Measurements from ENCODE around the gene LDLRAD4.

Gene LDLRAD4

GRCh38 chr18:13500869-13501542 is 282.4 kb downstream of the LDLRAD4 start:
- no peak for DNase-seq

GRCh38 chr18:13501543-13501887 is 283.0 kb downstream of the LDLRAD4 start:
- no peak for DNase-seq

GRCh38 chr18:13501891-13502290 is 283.3 kb downstream of the LDLRAD4 start:
- no peak for DNase-seq

GRCh38 chr18:13502585-13502984 is 284.0 kb downstream of the LDLRAD4 start:
- DNase-seq = no peak

- DNase-seq = no peak
Measured at GRCh38 chr18:13503836-13504235, 285.3 kb downstream of the LDLRAD4 start.

- no peak for DNase-seq
Measured at GRCh38 chr18:13505780-13506345, 287.3 kb downstream of the LDLRAD4 start.

- no peak for DNase-seq
Measured at GRCh38 chr18:13510594-13510993, 292.0 kb downstream of the LDLRAD4 start.

- no peak for DNase-seq
Measured at GRCh38 chr18:13511961-13512577, 293.5 kb downstream of the LDLRAD4 start.

- DNase-seq = no peak
Measured at GRCh38 chr18:13513021-13513420, 294.5 kb downstream of the LDLRAD4 start.

GRCh38 chr18:13513481-13513880 is 294.9 kb downstream of the LDLRAD4 start:
- no peak for DNase-seq

GRCh38 chr18:13514558-13514957 is 296.0 kb downstream of the LDLRAD4 start:
- DNase-seq = no peak

- DNase-seq = no peak
Measured at GRCh38 chr18:13516855-13517254, 298.3 kb downstream of the LDLRAD4 start.

GRCh38 chr18:13517369-13517768 is 298.8 kb downstream of the LDLRAD4 start:
- no peak for DNase-seq

- DNase-seq = no peak
Measured at GRCh38 chr18:13518382-13518781, 299.8 kb downstream of the LDLRAD4 start.

- DNase-seq = no peak
Measured at GRCh38 chr18:13520306-13520705, 301.7 kb downstream of the LDLRAD4 start.

- DNase-seq = no peak
Measured at GRCh38 chr18:13520741-13521140, 302.2 kb downstream of the LDLRAD4 start.

- no peak for DNase-seq
Measured at GRCh38 chr18:13521418-13521817, 302.9 kb downstream of the LDLRAD4 start.

GRCh38 chr18:13522256-13522655 is 303.7 kb downstream of the LDLRAD4 start:
- no peak for DNase-seq

- no peak for DNase-seq
Measured at GRCh38 chr18:13522861-13523660, 304.5 kb downstream of the LDLRAD4 start.

GRCh38 chr18:13524054-13524453 is 305.5 kb downstream of the LDLRAD4 start:
- no peak for DNase-seq

GRCh38 chr18:13524811-13525210 is 306.3 kb downstream of the LDLRAD4 start:
- no peak for DNase-seq

GRCh38 chr18:13525381-13526029 is 306.9 kb downstream of the LDLRAD4 start:
- no peak for DNase-seq

GRCh38 chr18:13526519-13526918 is 308.0 kb downstream of the LDLRAD4 start:
- DNase-seq = no peak
